Raji (cell line): ENCODE measurements around the gene PARM1.

Experiments used
- POLR2A ChIP-seq: IDR thresholded peaks from 2 replicates; pipeline ENCODE4 v1.6.1; 2011; ENCODE audit warnings: low read depth, low read length, control low read depth; ENCODE audit not compliant: insufficient read depth

PARM1 gene

GRCh38 chr4:74961230-74961629 lies 28.3 kb downstream of the PARM1 start:
- no peak for TF ChIP-seq POLR2A

GRCh38 chr4:74962584-74962983 lies 29.7 kb downstream of the PARM1 start:
- no peak for TF ChIP-seq POLR2A

GRCh38 chr4:74964311-74964710 lies 31.4 kb downstream of the PARM1 start:
- no peak for TF ChIP-seq POLR2A

- TF ChIP-seq POLR2A, result no peak
These were observed 34.4 kb downstream of the PARM1 start for GRCh38 chr4:74967324-74967723.

- TF ChIP-seq POLR2A, result no peak
These were observed 35.7 kb downstream of the PARM1 start for GRCh38 chr4:74968456-74969164.

GRCh38 chr4:74969507-74970474 lies 36.9 kb downstream of the PARM1 start:
- TF ChIP-seq POLR2A, result no peak

GRCh38 chr4:74970577-74970976 lies 37.7 kb downstream of the PARM1 start:
- TF ChIP-seq POLR2A, result no peak

GRCh38 chr4:74971862-74972261 lies 38.9 kb downstream of the PARM1 start:
- no peak for TF ChIP-seq POLR2A

GRCh38 chr4:74975082-74975481 lies 42.2 kb downstream of the PARM1 start:
- TF ChIP-seq POLR2A, result no peak

- no peak for TF ChIP-seq POLR2A
These were observed 43.2 kb downstream of the PARM1 start for GRCh38 chr4:74975848-74976824.

- TF ChIP-seq POLR2A, result no peak
These were observed 49.8 kb downstream of the PARM1 start for GRCh38 chr4:74982546-74983252.

- TF ChIP-seq POLR2A, result no peak
These were observed 50.3 kb downstream of the PARM1 start for GRCh38 chr4:74983253-74983635.

- TF ChIP-seq POLR2A, result no peak
These were observed 57.5 kb downstream of the PARM1 start for GRCh38 chr4:74990276-74990875.

GRCh38 chr4:74996996-74997395 lies 64.1 kb downstream of the PARM1 start:
- no peak for TF ChIP-seq POLR2A
